ENCODE results near the gene PLB1.

GRCh38 chr2:28463893-28464292, 32.0 kb upstream of the PLB1 start:
- TF ChIP-seq CTCF (IDR thresholded peaks at IDR 0.05) = no peak
- no peak for TF ChIP-seq EZH2 (IDR thresholded peaks at IDR 0.05; ENCODE audit: borderline replicate concordance, insufficient read depth, low read depth, low read length, poor library complexity, severe bottlenecking)
